Cardiac septum (tissue), 1 donor: Measurements from ENCODE around the gene APAF1. TPM values are rescaled to one million over a fixed set of nuclear protein-coding genes. Genes with fewer than 3 reads are reported as not detected.

Source experiments
- DNase-seq: peaks from one replicate; pipeline ENCODE4 v3.0.0-alpha.2; 2020; ENCODE audit warnings: low spot score
- intact Hi-C: fragments of 100-400 bp; cut with DNase I; formaldehyde crosslinking; loops from one replicate; pipeline ENCODE4 v1.14.0; 2022
- total RNA-seq: library from RNA; stranded (reverse); fragmentation: NEBNext Ultra II Directional; extraction: Animal tissue kit (Norgen Biotek cat#: 25700); gene quantifications from one replicate; pipeline ENCODE4 v1.2.1, GENCODE V29; 2021
- donor health status: DM: no; HTN: no; CAD: no.

Gene APAF1
- total RNA-seq, 1 donor from 2014 or later = 5.1 TPM

DNA sequence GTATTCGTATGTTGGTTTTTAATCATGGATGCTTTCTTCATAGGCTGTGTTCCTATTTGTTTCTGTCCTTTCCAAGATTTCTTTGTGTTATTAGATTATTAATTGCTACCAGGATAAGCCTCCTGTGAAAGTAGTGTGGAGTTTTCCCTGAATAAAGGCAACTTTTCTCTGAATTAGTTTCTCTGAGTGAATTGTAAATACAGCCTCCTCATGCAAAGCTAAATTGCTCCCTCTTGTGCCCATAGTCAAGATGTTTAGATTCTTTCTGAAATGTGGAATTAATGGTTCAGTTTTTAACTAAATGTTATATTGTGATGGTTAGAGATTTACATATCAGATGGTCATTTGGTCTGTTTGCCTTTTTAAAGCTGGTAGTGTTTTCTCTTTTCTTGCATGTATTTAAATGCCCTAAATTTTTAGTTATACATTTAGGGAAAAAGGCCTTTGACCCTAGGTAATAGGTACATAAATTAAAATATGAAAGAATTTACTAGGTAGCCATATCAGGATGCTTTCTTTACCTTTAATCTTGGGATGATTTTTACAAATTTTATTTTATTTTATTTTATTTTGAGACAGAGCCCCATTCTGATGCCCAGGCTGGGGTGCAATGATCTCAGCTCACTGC is 8.9 kb downstream of the APAF1 start:
- no peak for DNase-seq
- intact Hi-C loops = loop anchor here (5.0 kb wide), 1 partner anchor 87 kb away; no protein-coding TSS in a partner anchor

DNA sequence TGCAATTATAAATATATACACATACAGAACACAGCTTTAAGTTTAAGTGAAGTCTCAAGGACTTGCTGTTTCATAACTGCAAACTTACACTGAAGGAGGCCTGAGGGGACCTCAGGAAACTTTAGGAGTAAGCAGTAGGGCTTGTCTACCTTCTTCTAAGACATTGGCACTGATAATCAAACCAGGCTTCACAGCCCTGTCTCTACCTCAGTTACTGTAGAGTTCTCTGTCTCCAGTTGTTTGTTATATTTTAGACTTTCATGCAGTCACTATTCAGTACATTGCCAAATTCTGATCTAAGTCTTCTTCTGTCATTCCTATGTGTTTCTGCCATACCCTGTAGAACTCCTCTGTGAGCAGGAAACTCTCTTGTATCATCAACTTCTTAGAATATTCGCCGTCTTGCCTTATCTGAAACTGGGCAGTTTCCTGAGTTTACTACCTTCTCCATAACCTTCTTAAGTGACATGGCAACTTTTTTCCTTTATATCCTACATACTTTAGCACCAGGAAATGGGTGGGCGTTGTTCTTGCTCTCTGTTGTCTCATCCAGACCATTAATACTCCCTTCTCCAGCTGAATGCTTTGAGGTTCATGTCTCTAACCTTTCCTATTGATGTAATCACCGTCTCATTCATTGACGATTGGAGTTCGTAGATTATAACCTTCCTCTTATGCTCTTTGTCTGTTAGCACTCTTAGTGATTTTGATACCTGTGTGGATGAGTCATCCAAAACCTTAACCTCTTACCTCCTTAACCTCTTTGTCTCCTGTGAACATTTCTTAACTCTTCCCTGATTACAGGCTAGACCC is 11.4 kb downstream of the APAF1 start:
- intact Hi-C loops = no loop called here
- no peak for DNase-seq

DNA sequence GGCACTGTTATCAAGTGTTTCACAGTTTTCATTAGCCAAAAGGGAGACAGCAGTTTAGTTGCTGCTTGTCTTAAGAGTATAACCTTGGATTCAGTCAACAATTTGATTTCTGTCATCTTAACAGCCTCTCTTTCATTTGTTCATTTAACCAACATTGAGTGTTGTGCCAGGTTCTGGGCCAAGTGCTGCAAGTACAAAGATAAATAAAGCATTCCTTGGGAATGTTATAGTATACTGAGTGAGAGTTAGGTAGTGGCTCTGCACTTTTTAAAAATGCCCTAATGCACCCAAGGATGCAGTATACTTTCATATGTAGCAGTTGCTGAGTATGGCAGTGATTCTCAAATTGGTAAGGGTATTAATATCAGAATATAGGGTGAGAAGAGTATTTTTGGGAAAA is 15.4 kb downstream of the APAF1 start:
- no peak for DNase-seq
- intact Hi-C loops = no loop called here

DNA sequence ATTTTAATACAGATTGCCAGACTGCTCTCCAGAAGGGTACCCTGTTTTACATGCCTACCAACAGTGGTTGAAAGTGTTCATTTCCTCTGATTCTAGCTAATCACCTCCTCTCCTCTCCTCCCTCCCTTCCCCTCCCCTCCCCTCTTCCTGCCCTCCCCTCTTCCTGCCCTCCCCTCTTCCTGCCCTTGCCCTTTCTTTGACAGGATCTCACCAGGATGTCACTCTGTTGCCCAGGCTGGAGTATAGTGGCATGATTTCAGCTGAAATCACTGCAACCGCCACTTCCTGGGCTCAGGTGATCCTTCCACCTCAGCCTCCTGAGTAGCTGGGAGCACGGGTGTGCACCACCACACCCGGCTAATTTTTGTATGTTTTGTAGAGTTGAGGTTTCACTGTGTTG is 24.7 kb downstream of the APAF1 start:
- intact Hi-C loops = no loop called here

DNA sequence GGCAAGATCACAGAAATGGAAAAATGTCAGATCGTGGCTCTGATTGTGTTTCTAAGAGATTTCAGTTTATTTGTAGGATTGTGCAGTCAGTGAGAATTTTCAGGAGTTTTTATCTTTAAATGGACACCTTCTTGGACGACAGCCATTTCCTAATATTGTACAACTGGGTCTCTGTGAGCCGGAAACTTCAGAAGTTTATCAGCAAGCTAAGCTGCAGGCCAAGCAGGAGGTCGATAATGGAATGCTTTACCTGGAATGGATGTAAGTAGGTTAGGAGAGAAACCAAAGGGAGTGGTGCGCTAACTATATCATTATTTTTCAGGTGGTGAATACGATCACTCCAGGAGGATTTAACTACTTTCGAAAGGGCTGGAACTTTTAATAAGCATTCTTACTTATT is 26.4 kb downstream of the APAF1 start:
- no peak for DNase-seq
- intact Hi-C loops = no loop called here

More for the DNA sequence above, 24.7 kb downstream of the APAF1 start:
- DNase-seq = no peak

DNA sequence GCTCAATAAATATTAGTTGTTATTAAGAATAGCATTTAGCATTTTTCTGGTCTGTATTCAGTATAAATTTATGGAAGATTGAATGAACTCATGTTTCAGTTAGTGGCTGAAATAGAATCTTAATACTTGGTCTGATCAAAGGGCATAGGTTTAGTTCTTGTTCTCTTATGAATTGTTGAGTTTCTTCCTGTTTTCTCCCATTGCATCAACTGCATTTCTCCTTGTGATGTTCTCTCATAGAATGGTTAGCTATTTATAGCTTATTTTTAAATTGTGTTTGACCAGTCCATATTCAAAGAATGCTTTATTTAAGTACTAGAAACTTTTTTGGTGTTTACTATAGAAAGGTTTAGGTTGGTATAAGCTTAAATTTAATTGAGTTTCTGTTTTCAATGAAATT is 29.8 kb downstream of the APAF1 start:
- intact Hi-C loops = no loop called here
- no peak for DNase-seq

DNA sequence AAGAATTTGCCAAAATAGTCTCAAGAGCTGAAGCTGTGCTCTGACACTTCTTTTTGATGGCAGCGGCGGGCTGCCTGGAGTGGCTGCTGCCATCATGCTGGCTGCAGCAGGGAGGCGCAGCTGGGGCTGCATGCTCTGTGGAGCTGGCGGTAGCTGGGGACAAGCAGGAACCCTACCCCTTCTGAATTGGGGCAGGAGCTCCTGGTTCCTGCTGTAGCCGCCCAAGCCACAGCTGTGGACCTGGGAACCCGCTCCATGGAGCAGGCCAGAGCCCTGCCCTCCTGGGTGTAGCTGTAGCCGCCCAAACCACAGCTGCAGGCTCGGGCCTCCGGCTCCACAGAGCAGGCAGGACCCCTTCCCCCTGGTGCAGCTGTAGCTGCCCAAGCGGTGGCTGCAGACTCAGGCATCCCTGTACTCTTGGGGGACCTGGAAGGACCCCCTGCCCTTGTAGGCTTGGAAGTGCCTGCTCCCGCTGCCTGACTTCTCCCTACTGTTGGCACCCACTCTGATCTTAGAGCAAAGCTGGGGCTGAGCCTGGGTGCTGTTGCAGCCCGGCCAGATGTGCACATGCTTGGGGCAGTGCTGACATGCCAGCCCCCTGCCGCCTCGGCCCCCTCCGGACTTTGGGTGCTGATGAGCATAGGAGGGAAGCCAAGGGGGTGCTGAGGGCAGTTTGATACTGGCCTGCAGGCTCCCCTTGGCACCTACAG is 33.3 kb downstream of the APAF1 start:
- intact Hi-C loops = no loop called here
- no peak for DNase-seq

DNA sequence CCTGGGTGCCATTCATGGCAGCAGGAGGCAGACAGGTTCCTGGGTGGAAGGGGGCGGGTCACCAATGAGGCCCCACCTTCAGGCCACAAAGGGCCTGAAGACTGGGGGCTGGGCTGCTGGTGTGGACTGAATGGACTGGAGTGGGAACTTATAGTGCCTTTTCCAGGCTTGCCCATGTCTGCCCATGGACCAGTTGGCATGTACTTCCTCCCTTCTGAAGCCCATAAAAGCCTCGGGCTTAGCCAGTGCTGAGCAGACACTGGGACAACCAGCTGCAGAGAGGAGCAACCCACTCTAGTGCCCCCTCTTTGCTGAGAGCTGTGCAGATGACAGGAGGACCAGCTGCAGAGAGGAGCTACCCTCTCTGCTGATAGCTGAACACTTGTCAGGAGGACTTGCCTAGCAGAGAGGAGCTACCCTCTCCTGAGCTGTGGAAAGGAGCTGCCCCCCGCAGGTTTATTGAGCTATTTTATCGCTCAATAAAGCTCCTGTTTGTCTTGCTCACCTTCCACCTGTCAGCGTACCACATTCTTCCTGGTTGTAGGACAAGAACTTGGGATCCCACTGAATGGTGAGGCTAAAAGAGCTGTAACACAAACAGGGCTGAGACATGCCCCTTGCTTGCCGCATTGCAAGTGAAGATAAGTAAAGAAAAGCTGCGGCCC is 34.0 kb downstream of the APAF1 start:
- intact Hi-C loops = no loop called here
- DNase-seq = no peak

DNA sequence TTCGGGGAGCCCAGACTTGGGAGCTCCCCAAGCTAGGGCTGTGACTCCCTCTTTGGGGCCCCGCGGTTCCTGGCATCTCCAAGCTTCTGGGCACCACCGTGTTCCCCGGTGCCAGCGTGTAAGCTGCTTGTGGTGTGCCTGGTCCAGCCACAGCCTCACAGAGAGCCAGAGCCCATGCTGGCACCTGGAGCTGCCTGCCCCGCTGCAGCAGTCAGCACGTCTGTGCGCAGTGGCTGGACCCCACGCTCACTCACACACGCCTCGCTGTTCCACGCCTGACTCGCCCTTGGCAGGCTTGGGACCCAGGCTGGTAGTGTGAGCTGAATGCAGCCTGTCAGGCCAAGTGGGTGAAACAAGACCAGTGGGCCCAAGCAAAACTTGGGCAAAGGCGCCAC is 34.5 kb downstream of the APAF1 start:
- no peak for DNase-seq
- intact Hi-C loops = no loop called here

DNA sequence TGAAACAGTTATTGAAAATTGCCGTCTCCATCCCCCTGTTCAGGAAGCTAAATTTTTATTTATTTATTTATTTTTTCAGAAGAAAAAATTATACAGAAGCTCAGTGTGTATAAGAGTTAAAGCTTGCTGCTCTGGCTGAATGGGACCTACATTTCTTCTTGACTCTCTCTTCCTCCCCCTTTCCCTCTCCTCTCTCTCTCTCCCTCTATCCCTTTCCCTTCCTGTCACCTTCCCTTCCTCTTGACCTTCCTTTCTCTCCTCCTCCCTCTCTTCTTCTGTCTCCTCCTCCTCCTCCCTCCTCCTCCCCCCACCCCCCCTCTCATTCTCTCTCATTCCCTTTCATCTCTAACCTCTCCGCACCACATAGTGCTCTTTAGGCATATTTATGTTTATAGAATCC is 39.1 kb downstream of the APAF1 start:
- DNase-seq = no peak
- intact Hi-C loops = no loop called here

DNA sequence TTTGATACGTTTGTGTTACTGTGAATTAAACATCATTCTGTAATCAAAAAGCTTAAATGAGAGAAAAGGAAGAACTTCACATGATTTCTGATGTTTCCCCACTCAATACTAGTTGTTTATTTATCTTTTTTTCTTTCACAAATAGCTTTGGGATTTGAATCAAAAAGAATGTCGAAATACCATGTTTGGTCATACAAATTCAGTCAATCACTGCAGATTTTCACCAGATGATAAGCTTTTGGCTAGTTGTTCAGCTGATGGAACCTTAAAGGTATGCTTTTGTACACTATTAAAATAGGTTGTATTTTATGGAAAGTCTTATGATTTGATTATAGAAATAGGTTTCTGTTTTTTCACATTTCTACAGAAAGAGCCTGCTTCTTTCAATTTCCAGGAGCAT is 41.5 kb downstream of the APAF1 start:
- no peak for DNase-seq
- intact Hi-C loops = no loop called here

DNA sequence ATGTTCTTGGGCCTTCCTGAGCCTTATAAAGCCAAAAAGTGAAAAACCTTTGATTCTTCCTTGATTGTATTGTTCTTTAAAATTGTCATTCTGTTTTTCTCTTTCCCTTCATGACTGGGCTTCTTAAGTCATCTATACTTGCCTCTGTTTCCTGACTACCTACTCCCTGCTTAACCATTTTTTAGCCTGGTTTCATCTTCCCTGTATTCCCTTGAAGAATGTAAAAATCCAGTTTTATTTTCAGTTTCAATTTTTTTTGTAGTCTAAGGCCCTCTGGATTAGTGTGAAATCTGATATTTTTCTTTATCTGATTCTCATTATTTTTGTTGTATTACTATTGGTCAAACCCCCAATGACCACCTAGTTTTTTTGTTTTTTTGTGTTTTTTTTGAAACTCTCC is 46.3 kb downstream of the APAF1 start:
- DNase-seq = no peak
- intact Hi-C loops = no loop called here

DNA sequence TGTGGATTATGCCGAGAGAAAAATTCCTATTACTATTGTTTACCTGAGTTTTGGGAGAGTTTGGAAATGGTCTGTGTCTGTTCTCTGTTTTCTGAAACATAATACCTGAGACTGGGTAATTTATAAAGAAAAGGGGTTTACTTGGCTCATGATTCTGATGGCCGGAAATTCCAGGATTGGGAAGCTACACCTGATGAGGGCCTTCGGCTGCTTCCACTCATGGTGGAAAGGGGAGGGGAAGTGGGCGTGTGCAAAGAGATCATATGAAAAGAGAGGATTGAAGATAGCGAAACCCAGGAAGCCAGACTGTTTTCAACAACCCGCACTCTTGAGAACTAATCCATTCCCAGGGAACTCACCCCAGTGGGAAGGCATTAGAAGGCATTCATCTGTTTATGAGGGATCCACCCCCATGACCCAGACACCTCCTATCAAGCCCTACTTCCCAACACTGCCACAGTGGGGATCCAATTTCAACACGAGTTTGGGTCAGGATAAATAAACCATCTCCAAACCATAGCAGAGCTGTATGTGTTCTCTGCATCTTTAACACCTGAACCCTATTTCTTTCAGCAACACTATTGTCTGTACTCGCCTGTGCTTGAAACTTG is 51.1 kb downstream of the APAF1 start:
- DNase-seq = no peak
- intact Hi-C loops = no loop called here

DNA sequence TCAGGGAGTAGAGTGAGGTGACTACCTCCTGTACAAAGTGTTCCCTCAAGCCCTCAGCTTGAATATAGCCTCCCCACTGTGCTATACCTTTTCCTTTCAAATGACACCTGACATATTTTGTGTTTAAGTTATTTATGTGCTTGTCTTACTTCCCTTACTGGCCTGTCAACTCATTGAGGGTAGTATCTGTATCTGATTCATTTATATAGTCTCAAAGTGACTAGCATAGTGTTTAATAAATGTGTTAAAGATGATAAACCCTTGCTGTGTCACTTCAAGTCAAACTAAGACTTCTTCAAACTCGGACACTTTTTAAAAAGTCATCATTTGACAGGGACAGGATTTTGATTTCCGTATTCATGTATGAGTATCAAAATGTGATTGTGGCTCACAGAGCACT is 52.1 kb downstream of the APAF1 start:
- intact Hi-C loops = no loop called here
- no peak for DNase-seq

DNA sequence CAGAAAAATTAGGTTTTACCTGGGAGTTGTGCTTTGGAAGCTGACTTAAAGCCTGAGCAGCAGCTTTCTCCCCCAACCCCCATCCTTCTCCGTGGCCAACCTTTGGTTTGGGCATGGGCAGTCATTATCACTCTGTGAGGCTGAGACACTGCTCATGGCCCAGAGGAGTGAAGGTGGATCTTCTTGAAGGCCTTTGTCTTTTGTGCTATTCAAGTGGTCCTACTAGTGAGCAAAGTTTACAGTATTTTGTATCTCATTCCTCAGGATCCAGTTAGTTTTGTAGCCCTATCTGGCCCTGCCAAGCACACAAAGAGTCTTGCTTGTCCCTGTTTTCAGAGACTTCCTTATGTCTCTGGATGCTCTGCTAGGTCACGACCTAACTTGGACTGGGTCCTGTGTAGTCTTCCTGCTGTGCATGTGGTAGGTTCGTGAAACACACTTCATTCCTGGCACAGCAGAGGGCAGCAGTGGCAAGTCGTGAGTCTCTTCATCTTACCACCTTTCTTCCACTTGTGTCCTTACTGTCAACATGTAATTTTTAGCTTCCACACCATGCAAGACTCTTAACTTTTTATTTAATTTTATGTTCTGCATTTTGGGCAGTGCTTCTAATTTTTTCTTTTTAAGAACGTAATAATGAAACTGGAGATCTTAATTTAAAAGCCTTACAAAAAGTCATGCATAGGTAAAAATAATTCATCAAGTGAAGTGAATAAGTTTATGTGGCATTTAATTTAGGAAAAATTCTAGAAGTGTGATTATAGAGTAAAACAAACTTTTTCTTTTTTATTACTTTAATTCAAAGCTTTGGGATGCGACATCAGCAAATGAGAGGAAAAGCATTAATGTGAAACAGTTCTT is 53.7 kb downstream of the APAF1 start:
- no peak for DNase-seq
- intact Hi-C loops = loop anchor here (2.0 kb wide), 1 partner anchor 300 kb away; no protein-coding TSS in a partner anchor

DNA sequence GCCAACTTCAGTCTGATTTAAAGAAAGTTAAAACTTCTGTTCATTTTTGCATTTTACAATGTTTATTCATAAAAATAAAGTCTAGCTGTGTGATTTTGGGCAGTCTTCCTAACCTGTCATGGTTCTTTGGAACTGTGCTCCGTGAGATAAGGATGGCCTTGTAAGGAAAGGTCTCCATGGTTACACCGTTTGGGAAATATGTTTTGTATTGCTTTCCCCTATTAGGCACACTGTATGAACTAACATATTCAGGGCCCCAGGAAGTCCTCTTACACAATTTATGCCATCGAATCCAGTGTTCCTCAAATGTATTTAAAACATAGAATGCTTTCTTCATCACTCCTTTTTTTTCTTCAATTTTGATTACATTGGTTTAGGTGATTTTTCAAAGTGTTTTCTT is 54.5 kb downstream of the APAF1 start:
- DNase-seq = no peak
- intact Hi-C loops = loop anchor here (2.0 kb wide), 1 partner anchor 299 kb away; no protein-coding TSS in a partner anchor

DNA sequence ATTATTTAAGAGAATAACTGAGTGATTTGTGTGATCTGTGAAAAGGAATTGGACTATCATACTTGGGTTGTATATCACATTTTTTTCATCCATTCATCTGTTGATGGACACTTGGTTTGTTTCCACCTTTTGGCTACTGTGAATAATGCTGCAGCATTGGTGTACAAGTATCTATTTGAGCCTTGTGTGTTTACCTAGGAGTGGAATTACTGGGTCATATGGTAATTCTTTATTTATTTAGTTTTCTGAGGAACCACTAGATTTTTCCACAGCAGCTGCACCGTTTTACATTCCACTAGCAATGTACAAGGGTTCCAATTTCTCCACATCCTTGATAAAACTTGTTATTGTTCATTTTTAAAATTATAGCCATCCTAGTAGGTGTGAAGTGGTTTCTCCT is 56.1 kb downstream of the APAF1 start:
- intact Hi-C loops = no loop called here
- no peak for DNase-seq

DNA sequence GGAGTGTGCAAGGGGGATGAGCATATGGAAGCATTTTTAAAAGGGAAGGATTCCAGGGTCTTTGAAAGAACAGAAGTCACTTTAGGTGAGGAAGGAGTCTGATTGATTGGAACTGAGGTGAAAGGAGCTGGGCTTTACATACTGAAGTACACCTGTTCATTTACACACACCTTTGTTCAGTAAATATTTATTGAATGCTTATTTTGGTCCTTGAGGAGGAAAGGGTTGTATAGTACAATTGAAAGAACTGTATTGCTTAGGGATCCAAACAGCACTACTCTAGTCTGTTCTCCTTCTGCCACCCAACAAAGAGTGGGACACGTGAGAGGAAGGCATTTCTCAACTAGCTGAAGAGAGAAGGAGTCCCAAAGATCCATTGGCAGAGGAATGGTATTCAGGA is 63.9 kb downstream of the APAF1 start:
- intact Hi-C loops = no loop called here
- DNase-seq = no peak

DNA sequence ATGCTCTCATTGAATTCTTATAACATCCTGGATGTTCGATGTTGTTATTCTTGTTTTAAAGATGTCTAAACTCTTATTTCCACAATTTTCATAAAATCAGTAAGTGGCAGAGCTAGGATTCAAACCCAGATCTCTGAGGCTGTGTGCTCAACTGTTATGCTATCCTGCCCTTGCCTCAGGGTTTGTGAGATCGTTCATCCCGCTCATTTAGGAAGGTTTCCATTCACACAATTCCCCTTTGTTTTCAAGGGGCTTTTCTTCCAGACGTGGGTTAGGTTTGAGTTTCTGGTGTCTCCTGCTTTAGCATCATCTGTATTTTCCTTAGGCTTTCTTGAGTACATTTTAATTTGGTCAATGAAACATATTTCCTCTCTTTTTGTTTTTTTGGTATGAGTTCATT is 69.3 kb downstream of the APAF1 start:
- intact Hi-C loops = loop anchor here (10.0 kb wide), 1 partner anchor 220 kb away; no protein-coding TSS in a partner anchor
- no peak for DNase-seq
